Measurements from ENCODE around the gene C11orf58.

The C11orf58 gene

DNA sequence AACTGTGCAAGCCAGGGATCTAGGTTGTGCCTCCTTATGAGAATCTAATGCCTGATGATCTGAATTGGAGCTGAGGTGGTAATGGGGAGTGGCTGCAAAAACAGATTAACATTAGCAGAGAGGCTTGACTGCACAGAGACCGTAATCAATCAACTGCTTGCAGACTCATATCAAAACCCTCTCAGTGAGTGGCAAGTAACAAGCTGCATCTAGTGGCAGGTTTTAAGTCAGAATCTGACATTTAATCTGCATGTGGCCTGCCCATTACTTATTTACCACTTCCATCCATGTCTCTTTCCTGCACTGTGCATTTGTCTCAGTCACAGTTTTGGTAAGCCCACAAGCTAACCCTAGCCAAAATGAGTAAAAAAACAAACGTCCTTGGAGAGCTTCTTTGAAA lies 11.2 kb downstream of the C11orf58 start:
- no peak for DNase-seq (ENCODE audit: low spot score in 2 of 2)
- no peaks in the 10 kb centered on the region for H3K9me3 Mint-ChIP-seq
- no peaks in the 10 kb centered on the region for H3K27me3 Mint-ChIP-seq
- H3K27ac Mint-ChIP-seq: no peak overlapping the region
- H3K4me1 Mint-ChIP-seq: peaks cover 2% of the 10 kb centered on the region
- ATAC-seq (ENCODE audit: low read depth): no peak
- H3K4me3 Mint-ChIP-seq: no peak overlapping the region
- H3K36me3 Mint-ChIP-seq: peaks cover 36% of the 10 kb centered on the region

DNA sequence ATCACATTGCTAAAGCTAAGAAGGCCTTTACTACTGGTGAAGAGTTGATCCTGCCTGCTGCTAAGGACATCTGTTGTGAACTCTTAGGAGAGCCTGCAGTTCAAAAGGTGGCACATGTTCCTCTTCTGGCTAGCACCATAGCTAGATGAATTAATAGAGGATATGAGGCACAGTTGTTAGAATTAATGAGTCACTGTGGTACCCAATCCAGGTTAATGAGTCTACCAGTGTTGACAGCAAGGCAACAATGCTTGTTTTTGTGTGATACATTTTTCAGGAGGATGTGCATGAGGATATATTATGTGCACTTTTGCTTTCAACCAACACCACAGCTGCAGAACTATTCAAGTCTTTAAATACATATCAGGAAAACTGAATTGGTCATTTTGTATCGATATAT lies 12.0 kb downstream of the C11orf58 start:
- DNase-seq (ENCODE audit: low spot score in 2 of 2) (no peak), ATAC-seq (ENCODE audit: low read depth) (no peak)
- no peak overlapping the region for H3K4me3 Mint-ChIP-seq
- H3K9me3 Mint-ChIP-seq: no peaks in the 10 kb centered on the region
- H3K27ac Mint-ChIP-seq: no peak overlapping the region
- H3K36me3 Mint-ChIP-seq: peaks cover 36% of the 10 kb centered on the region
- peaks cover 2% of the 10 kb centered on the region for H3K4me1 Mint-ChIP-seq
- no peaks in the 10 kb centered on the region for H3K27me3 Mint-ChIP-seq

DNA sequence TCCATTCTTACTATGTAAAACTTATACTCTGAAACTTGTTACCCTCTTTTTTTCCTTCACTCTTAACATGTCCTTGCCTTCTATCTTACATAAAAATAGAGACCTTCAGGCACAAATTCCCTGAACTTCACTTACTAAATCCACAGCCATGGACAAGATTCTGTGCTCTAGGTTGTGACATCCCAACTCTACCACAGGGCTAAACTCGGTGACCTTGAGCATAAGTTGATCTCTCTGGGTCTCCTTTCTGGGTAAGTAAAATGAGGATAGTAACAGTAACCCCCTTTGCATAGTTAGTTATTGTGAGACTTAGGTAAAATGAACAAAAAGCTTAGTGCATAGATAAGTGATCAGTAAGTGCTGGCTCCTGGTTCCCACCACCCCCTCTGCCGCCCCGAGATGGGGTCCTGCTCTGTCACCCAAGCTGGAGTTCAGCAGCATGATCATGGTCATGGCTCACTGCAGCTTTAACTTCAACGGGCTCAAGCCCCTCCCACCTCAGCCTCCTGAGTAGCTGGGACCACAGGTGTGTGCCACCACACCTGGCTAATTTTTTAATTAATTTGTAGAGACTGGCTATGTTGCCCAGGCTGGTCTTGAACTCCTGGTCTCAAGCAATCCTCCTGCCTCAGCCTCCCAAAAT lies 20.1 kb downstream of the C11orf58 start:
- no peak for ATAC-seq (ENCODE audit: low read depth)
- H3K36me3 Mint-ChIP-seq: peaks cover 21% of the 10 kb centered on the region
- no peak overlapping the region for H3K4me3 Mint-ChIP-seq
- no peak overlapping the region for H3K27ac Mint-ChIP-seq
- H3K4me1 Mint-ChIP-seq: peaks cover 4% of the 10 kb centered on the region
- no peak for DNase-seq (ENCODE audit: low spot score in 2 of 2)
- no peaks in the 10 kb centered on the region for H3K27me3 Mint-ChIP-seq
- H3K9me3 Mint-ChIP-seq: peaks cover 2% of the 10 kb centered on the region

DNA sequence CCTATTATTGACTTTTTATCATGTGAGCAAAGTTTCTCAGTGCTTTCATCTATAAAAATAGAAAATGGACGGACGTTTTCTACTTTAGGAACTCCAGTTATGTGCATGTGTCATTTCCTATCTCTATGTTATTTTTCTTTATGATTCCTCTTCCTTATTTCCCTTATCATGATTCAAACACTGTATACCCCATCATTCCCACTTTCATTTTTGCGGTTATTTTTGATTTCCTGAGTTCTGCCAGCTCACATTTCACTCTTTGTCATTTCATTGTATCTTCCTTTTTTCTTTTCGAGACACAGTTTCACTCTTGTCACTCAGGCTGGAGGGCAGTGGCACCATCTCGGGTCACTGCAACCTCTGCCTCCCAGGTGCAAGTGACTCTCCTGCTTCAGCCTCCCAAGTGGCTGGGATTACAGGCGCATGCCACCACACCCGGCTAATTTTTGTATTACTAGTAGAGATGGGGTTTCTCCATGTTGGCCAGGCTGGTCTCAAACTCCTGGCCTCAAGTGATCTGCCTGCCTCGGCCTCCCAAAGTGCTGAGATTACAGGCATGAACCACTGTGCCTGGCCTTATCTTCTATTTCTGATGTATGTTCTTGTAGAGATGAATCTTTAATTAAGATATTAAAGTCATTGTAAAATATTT lies 21.5 kb downstream of the C11orf58 start:
- H3K4me3 Mint-ChIP-seq: no peak overlapping the region
- DNase-seq (ENCODE audit: low spot score in 2 of 2): no peak
- H3K36me3 Mint-ChIP-seq: peaks cover 16% of the 10 kb centered on the region
- H3K4me1 Mint-ChIP-seq: peaks cover 4% of the 10 kb centered on the region
- ATAC-seq (ENCODE audit: low read depth): no peak
- peak overlapping the region; percentile 16 for H3K27ac Mint-ChIP-seq
- H3K9me3 Mint-ChIP-seq: peaks cover 2% of the 10 kb centered on the region
- H3K27me3 Mint-ChIP-seq: peaks cover 1% of the 10 kb centered on the region

DNA sequence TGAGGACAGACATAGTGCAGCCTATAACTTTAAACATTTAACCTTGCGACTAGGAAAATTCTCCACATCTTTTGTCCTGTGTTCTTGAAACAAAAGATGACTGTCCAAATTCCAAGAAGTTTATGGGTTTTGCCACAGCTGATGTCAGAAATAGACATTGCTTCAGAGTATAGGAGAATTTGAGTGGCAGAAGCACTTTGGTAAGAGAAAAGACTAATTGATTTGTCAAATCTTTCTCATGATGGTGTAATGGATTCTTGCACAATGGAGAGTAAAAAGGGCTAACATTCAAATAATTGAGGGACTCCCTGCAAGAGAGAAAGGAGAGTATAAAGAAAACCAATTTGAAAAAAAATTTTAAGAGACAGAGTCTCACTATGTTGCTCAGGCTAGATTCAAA lies 25.3 kb downstream of the C11orf58 start:
- Mint-ChIP-seq H3K27ac (no peak overlapping the region), H3K4me1 (peaks cover 4% of the 10 kb centered on the region), H3K4me3 (no peak overlapping the region), H3K9me3 (peaks cover 2% of the 10 kb centered on the region), H3K36me3 (peaks cover 4% of the 10 kb centered on the region), H3K27me3 (peaks cover 1% of the 10 kb centered on the region)
- DNase-seq (ENCODE audit: low spot score in 2 of 2) (no peak), ATAC-seq (ENCODE audit: low read depth) (no peak)

DNA sequence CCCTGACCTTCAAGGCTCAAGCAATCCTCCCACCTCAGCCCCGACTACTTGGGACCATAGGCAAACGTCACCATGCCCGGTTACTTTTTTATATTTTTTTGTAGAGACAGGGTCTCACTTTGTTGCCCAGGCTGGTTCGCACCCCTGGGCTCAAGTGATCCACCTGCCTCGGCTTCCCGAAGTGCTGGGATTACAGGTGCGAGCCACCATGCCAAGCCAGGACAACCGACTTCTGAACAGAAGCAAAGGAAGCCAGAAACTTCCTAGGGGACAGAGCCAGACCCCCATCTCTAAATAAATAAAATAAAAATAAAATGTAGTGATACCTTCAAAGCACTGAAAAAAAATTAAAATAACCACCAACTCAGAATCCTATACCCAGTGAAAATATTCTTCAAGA lies 26.4 kb downstream of the C11orf58 start:
- Mint-ChIP-seq H3K27ac (no peak overlapping the region), H3K9me3 (no peaks in the 10 kb centered on the region), H3K27me3 (peaks cover 1% of the 10 kb centered on the region), H3K36me3 (no peaks in the 10 kb centered on the region), H3K4me3 (no peak overlapping the region), H3K4me1 (peaks cover 2% of the 10 kb centered on the region)
- ATAC-seq (ENCODE audit: low read depth): no peak
- no peak for DNase-seq (ENCODE audit: low spot score in 2 of 2)

DNA sequence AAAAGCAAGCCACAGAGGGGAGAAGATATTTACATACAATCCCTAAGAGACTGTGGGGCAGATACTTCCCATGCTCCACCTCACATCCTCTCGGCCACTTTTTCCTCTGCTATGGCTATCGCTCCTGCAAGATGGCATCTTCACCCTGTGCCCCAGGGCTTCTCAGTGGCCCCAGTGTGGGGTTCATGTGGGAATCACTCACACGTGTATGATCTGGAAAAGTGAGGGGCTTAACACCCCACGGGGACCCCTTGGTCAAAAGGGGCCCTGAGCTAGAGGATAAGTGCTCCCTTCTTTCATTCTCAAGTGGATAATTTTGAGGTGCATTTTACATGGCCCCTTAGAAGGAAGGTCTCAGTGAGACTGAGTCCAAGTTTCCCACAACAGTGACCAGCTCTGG lies 28.7 kb downstream of the C11orf58 start:
- no peaks in the 10 kb centered on the region for H3K36me3 Mint-ChIP-seq
- DNase-seq (ENCODE audit: low spot score in 2 of 2): no peak
- no peaks in the 10 kb centered on the region for H3K4me1 Mint-ChIP-seq
- H3K4me3 Mint-ChIP-seq: no peak overlapping the region
- no peak for ATAC-seq (ENCODE audit: low read depth)
- peaks cover 1% of the 10 kb centered on the region for H3K27me3 Mint-ChIP-seq
- no peaks in the 10 kb centered on the region for H3K9me3 Mint-ChIP-seq
- no peak overlapping the region for H3K27ac Mint-ChIP-seq

DNA sequence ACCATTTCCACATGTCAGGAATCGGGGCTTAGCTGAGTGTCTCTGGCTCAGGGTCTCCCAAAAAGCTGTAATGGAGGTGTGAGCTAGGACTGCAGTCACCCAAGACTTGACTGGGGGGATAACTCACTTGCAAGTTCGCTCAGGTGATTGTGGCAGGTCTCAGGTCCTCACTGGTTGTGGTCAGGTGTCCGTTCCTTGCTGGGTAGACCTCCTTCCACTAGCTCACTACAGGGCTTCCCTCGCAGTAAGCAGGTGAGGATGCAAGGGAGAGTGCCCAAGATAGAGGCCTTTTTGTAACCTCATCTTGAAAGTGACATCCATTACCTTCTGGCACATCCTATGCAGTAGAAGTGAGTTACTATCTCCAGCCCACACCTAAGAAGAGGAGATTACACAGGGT lies 29.5 kb downstream of the C11orf58 start:
- Mint-ChIP-seq H3K27ac (no peak overlapping the region), H3K27me3 (peaks cover 1% of the 10 kb centered on the region), H3K4me1 (no peaks in the 10 kb centered on the region), H3K36me3 (no peaks in the 10 kb centered on the region), H3K4me3 (no peak overlapping the region), H3K9me3 (no peaks in the 10 kb centered on the region)
- DNase-seq (ENCODE audit: low spot score in 2 of 2) (no peak), ATAC-seq (ENCODE audit: low read depth) (no peak)

DNA sequence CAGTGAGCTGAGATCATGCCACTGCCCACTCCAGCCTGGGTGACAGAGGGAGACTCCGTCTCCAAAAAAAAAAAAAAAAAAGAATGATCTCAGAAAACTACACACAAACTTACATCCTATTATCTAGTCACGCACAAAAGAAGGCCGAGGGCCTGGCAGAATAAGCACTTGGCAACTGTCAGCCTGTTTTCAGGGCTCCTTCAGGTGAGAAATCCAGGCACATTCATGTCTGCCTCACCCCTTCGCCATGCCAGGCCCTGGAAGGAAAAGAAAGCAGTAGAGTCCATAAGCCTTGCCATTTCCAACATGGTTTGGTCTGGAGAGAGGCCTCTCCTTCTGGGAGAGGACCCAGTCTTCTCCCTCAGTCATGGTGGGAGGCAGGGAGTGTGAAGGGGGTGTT lies 30.9 kb downstream of the C11orf58 start:
- Mint-ChIP-seq H3K27ac (no peak overlapping the region), H3K27me3 (no peaks in the 10 kb centered on the region)

DNA sequence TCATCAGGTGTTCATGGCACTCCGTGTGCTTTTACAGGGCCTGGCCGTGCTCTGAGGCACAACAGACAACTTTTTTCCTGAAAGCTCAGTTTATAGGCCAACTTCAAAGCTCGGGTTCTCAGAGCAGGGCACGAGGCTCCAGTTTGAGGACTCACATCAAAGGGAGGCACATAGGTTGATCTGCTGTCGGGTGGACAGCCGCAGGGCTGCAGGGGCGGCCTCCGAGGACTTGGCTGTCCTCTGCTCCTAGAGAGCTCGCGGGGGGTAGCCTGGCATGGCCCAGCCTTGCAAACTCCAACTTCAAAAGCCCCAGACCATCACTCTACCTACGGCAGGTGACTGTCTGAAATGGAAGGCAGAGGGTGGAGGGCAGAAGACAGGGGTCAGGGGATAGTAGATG lies 31.6 kb downstream of the C11orf58 start:
- Mint-ChIP-seq H3K4me3 (no peak overlapping the region), H3K9me3 (no peaks in the 10 kb centered on the region), H3K27ac (no peak overlapping the region), H3K36me3 (no peaks in the 10 kb centered on the region), H3K4me1 (no peaks in the 10 kb centered on the region), H3K27me3 (no peaks in the 10 kb centered on the region)
- ATAC-seq (ENCODE audit: low read depth) (no peak), DNase-seq (ENCODE audit: low spot score in 2 of 2) (no peak)

More for the DNA sequence above, 30.9 kb downstream of the C11orf58 start:
- no peak for DNase-seq (ENCODE audit: low spot score in 2 of 2)
- Mint-ChIP-seq H3K9me3 (no peaks in the 10 kb centered on the region), H3K4me3 (no peak overlapping the region), H3K36me3 (no peaks in the 10 kb centered on the region), H3K4me1 (no peaks in the 10 kb centered on the region)
- no peak for ATAC-seq (ENCODE audit: low read depth)

DNA sequence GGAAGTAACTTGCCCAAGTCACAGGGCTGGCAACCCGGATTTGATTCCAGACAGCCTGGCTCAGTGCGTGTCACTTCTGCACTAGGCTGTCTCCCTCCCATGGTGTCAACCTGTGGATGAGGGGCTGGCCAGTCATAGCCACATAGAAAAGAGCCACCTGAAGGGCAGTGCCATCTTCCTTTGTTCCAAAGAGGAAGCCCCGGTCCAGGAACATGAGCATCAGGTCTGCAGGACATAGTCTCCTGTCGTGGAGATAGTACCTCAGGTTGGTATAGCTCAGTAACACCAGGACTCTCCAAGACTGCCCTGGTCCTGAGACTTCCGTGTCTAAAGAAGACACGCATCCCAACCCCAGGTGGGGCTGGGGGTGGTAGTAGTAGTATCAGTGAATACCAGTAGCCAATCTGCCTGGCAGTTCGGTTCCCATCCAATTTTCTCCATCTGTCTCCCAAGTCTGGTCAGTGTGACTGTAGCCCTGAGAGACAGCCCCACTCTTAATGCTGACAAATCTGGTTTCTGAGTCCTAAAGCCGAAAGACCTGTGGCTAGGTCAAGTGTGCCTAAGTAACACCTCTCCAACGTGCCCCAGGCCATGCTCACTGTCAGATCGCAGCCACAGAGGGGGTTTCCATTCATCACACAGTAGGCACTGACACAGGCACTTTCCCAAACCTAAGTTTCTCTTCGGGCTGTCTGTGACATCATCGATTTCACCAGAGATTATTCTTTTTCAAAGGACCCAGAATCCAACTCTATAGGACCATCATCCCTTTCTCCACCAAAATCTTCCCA lies 33.1 kb downstream of the C11orf58 start:
- no peaks in the 10 kb centered on the region for H3K36me3 Mint-ChIP-seq
- DNase-seq (ENCODE audit: low spot score in 2 of 2): no peak
- no peak overlapping the region for H3K4me3 Mint-ChIP-seq
- H3K27ac Mint-ChIP-seq: no peak overlapping the region
- H3K4me1 Mint-ChIP-seq: no peaks in the 10 kb centered on the region
- ATAC-seq (ENCODE audit: low read depth): no peak
- H3K9me3 Mint-ChIP-seq: no peaks in the 10 kb centered on the region
- H3K27me3 Mint-ChIP-seq: no peaks in the 10 kb centered on the region

DNA sequence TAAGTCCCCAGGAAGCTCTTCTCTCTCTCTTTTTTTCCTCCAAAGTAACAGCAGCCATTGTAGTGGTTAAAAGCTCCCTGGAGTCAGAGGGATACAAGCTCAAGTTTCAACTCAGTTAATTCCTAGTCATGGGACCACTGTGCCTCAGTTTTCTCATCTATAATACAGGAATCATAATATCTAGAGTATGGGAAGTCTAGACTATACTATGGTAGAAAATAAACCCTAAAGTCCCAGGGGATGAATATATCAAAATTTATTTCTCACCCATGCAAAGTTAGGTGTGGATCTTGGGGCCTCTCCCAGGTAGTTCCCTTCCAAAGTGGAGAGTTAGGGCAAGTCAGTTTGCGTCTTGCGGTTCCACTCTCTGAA lies 33.7 kb downstream of the C11orf58 start:
- Mint-ChIP-seq H3K27ac (no peak overlapping the region), H3K4me3 (no peak overlapping the region), H3K27me3 (no peaks in the 10 kb centered on the region), H3K36me3 (no peaks in the 10 kb centered on the region), H3K4me1 (no peaks in the 10 kb centered on the region), H3K9me3 (no peaks in the 10 kb centered on the region)
- no peak for DNase-seq (ENCODE audit: low spot score in 2 of 2)
- ATAC-seq (ENCODE audit: low read depth): no peak

DNA sequence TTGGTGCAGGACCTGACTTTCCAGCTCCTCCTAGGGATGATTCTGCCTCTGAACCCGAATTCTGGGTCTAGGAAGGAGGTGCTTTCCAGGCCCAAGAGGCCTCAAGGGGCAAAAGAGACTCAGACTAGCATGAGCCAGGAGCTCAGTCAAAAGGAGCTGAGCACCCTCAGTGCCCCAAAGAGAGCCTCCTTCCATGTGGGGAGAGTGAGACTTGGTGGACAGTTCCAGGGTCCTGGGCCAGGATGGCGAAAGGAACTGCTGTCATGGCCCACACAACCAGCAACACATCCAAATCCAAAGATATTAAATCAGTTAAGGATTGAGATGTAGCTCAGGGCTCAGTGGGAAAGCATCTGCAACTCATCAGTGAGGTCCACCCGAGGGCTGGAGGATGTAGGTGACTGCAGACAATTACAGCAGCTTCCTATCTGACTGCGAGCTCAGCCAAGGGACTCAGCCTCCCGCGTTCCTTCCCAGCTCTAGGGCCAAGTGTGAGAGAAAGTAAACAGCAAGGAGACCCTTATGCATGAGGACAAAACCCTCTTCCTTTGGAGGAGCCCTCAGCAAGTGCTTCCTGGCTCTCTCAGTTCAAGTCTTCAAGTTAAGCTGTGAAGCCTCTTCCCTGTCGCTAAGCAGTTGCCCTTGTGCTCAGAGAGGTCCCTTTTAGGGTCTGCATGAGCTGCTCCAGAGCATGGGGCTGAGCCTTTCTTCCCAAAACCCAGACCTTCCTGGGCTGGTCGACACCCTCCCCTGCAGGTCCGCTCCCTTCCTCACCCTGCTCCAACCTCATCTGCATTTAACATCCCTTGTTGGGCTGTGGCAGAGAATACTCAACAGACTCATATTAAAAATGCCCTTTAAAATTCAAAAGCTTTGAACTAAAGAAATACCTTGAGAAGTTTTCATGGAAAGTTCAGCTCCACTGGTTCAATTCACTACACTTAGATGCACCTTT lies 35.8 kb downstream of the C11orf58 start:
- DNase-seq (ENCODE audit: low spot score in 2 of 2) (no peak), ATAC-seq (ENCODE audit: low read depth) (no peak)
- H3K9me3 Mint-ChIP-seq: no peaks in the 10 kb centered on the region
- H3K4me3 Mint-ChIP-seq: no peak overlapping the region
- H3K27ac Mint-ChIP-seq: no peak overlapping the region
- no peaks in the 10 kb centered on the region for H3K27me3 Mint-ChIP-seq
- no peaks in the 10 kb centered on the region for H3K4me1 Mint-ChIP-seq
- H3K36me3 Mint-ChIP-seq: no peaks in the 10 kb centered on the region

All from memory B cell (primary cell).